SK-N-SH (cell line): Measurements from ENCODE around the gene TBRG1. TPM values are rescaled to one million over a fixed set of nuclear protein-coding genes. Genes with fewer than 3 reads are reported as not detected.

Experiments used
- CTCF ChIA-PET: fragments of 300-600, 350-600 bp; formaldehyde crosslinking; extraction: SDS; loops from one replicate; lab custom pipeline; 2021; lab: Yijun Ruan, JAX
- POLR2A ChIA-PET: fragments of 350-600 bp; sonication (Branson Sonifier 250); formaldehyde crosslinking; extraction: SDS; loops from one replicate; lab custom pipeline; 2020; ENCODE audit warnings: antibody characterized with exemption, inconsistent platforms; lab: Yijun Ruan, JAX
- DNase-seq: peaks from one replicate; pipeline ENCODE4 v3.0.0; 2012
- H2AFZ ChIP-seq: fragments of 200-600 bp; sonication (generic); 2 replicates; pipeline ENCODE4 v1.8.1; 2016; ENCODE audit warnings: antibody characterized with exemption, mild to moderate bottlenecking, low read depth
- H3F3A ChIP-seq: fragments of 200-600 bp; sonication (generic); replicated peaks from 2 replicates; pipeline ENCODE3; 2016; ENCODE audit warnings: antibody characterized with exemption, mild to moderate bottlenecking; ENCODE audit not compliant: insufficient read depth
- H3K27ac ChIP-seq, 2 experiments: fragments of 200-500 bp in 1 of 2; fragments of 200-600 bp in 1 of 2; sonication (Bioruptor generic) in 1 of 2; sonication (generic), shearing (Covaris generic) in 1 of 2; 2 replicates each; pipeline versions ENCODE4 v1.5.1 to v1.6.1; 2014 to 2016; ENCODE audit warnings: low read depth in 2 of 2, inconsistent platforms in 1 of 2, low read length in 1 of 2, mild to moderate bottlenecking in 1 of 2, mixed read lengths in 1 of 2
- H3K27me3 ChIP-seq: fragments of 200-600 bp; sonication (generic), shearing (Covaris generic); 2 replicates; pipeline ENCODE4 v1.6.1; 2016; ENCODE audit warnings: mixed run types; ENCODE audit not compliant: insufficient read depth
- H3K36me3 ChIP-seq, 2 experiments: fragments of 200-500 bp in 1 of 2; fragments of 200-600 bp in 1 of 2; sonication (Bioruptor generic) in 1 of 2; sonication (generic) in 1 of 2; replicated peaks in 1 of 2; 2 replicates each; pipeline versions ENCODE3 to v1.5.1; 2014 to 2016; ENCODE audit warnings: low read length in 1 of 2, mild to moderate bottlenecking in 1 of 2; ENCODE audit not compliant: insufficient read depth in 2 of 2, control insufficient read depth in 1 of 2
- H3K4me1 ChIP-seq, 2 experiments: fragments of 200-500 bp in 1 of 2; fragments of 200-600 bp in 1 of 2; sonication (Bioruptor generic) in 1 of 2; sonication (generic), shearing (Covaris generic) in 1 of 2; 2 replicates each; pipeline versions ENCODE4 v1.5.1 to v1.6.1; 2014 to 2016; ENCODE audit warnings: low read depth in 1 of 2, low read length in 1 of 2, mixed run types in 1 of 2; ENCODE audit not compliant: insufficient read depth in 2 of 2, control insufficient read depth in 1 of 2
- H3K4me2 ChIP-seq: fragments of 200-600 bp; sonication (generic), shearing (Covaris generic); 2 replicates; pipeline ENCODE4 v1.6.1; 2017; ENCODE audit warnings: mixed run types
- H3K4me3 ChIP-seq, 2 experiments: fragments of 200-500 bp in 1 of 2; fragments of 200-600 bp in 1 of 2; sonication (Bioruptor generic) in 1 of 2; sonication (generic), shearing (Covaris generic) in 1 of 2; 2 replicates each; pipeline versions ENCODE4 v1.5.1 to v1.8.1; 2014 to 2016; ENCODE audit warnings: low read depth in 2 of 2, inconsistent platforms in 1 of 2, low read length in 1 of 2, mild to moderate bottlenecking in 1 of 2, mixed read lengths in 1 of 2, moderate library complexity in 1 of 2
- H3K79me2 ChIP-seq: fragments of 200-600 bp; sonication (generic); 2 replicates; pipeline ENCODE4 v1.8.1; 2017; ENCODE audit warnings: mild to moderate bottlenecking; ENCODE audit not compliant: insufficient read depth
- H3K9ac ChIP-seq: fragments of 200-600 bp; sonication (generic); 2 replicates; pipeline ENCODE4 v1.6.1; 2017; ENCODE audit warnings: mixed run types
- H3K9me2 ChIP-seq: fragments of 200-600 bp; sonication (generic); 2 replicates; pipeline ENCODE4 v1.6.1; 2017; ENCODE audit warnings: mixed run types
- H3K9me3 ChIP-seq: fragments of 200-600 bp; sonication (generic); 2 replicates; pipeline ENCODE4 v1.6.1; 2017; ENCODE audit warnings: mixed run types, mild to moderate bottlenecking, moderate library complexity
- H4K20me1 ChIP-seq: fragments of 200-600 bp; sonication (generic); 2 replicates; pipeline ENCODE4 v1.6.1; 2017; ENCODE audit warnings: mild to moderate bottlenecking, mixed run types; ENCODE audit not compliant: insufficient read depth
- CHD2 ChIP-seq: fragments of 150-350 bp; IDR thresholded peaks from 2 replicates; pipeline ENCODE4 v1.6.1; 2018; ENCODE audit warnings: low read length; ENCODE audit not compliant: partially characterized antibody
- EZH2phosphoT487 ChIP-seq: fragments of 200-600 bp; sonication (generic); IDR thresholded peaks from 2 replicates; pipeline ENCODE4 v1.6.1; 2017; ENCODE audit warnings: low read depth, mixed run types, mild to moderate bottlenecking, antibody characterized with exemption, moderate library complexity, borderline replicate concordance
- FOSL2 ChIP-seq: IDR thresholded peaks from 2 replicates; pipeline ENCODE4 v1.4.0; 2012; ENCODE audit warnings: low read depth, mild to moderate bottlenecking, moderate library complexity, borderline replicate concordance
- FOXJ3 ChIP-seq: sonication (generic); formaldehyde crosslinking; IDR thresholded peaks from 2 replicates; pipeline ENCODE4 v1.5.1; 2020; ENCODE audit warnings: mild to moderate bottlenecking, missing genetic modification reagents
- FOXM1 ChIP-seq: IDR thresholded peaks from 2 replicates; pipeline ENCODE4 v1.4.0; 2012; ENCODE audit warnings: low read depth, mild to moderate bottlenecking
- GABPA ChIP-seq: IDR thresholded peaks from 2 replicates; pipeline ENCODE4 v1.4.0; 2012; ENCODE audit warnings: low read depth, mild to moderate bottlenecking
- MEF2A ChIP-seq: IDR thresholded peaks from 2 replicates; pipeline ENCODE4 v1.4.0; 2012; ENCODE audit warnings: low read depth, borderline replicate concordance
- MXI1 ChIP-seq: IDR thresholded peaks from 2 replicates; pipeline ENCODE4 v1.6.1; 2012; ENCODE audit warnings: mild to moderate bottlenecking, low read depth, low read length, improper control_type of control experiment
- NFIC ChIP-seq: IDR thresholded peaks from 2 replicates; pipeline ENCODE4 v1.4.0; 2012; ENCODE audit warnings: borderline replicate concordance
- NRF1 ChIP-seq: IDR thresholded peaks from 2 replicates; pipeline ENCODE4 v1.6.1; 2012; ENCODE audit warnings: low read depth, mild to moderate bottlenecking, low read length
- POLR2AphosphoS5 ChIP-seq: IDR thresholded peaks from 2 replicates; pipeline ENCODE4 v1.6.1; 2012; ENCODE audit warnings: low read depth, low read length
- RAD21 ChIP-seq: IDR thresholded peaks from 2 replicates; pipeline ENCODE4 v1.6.1; 2012; ENCODE audit warnings: mild to moderate bottlenecking, low read length
- SIN3A ChIP-seq: IDR thresholded peaks from 2 replicates; pipeline ENCODE4 v1.6.1; 2012; ENCODE audit warnings: low read depth, mild to moderate bottlenecking, low read length, moderate library complexity, borderline replicate concordance
- SMC3 ChIP-seq: IDR thresholded peaks from 2 replicates; pipeline ENCODE4 v1.6.1; 2012; ENCODE audit warnings: low read depth, low read length, improper control_type of control experiment
- TCF12 ChIP-seq: IDR thresholded peaks from 2 replicates; pipeline ENCODE4 v1.4.0; 2012
- TEAD4 ChIP-seq: IDR thresholded peaks from 2 replicates; pipeline ENCODE4 v1.4.0; 2012; ENCODE audit warnings: mild to moderate bottlenecking, borderline replicate concordance; ENCODE audit not compliant: insufficient read depth
- WGBS: methylation state at CpG from one replicate; pipeline ENCODE4 v1.1.6; 2017; ENCODE audit warnings: low lambda C conversion rate; 5-methylcytosine and 5-hydroxymethylcytosine counted together
- polyA plus RNA-seq, 3 experiments: library from polyadenylated mRNA; depleted of rRNA; stranded (reverse); fragments of >200 nt; gene quantifications; 2 replicates each; pipeline ENCODE4 v1.2.3, GENCODE V29; 2012
- TF ChIP-seq, protein P1 (sequence below): fragments of 150-350 bp; IDR thresholded peaks from 2 replicates; pipeline ENCODE4 v1.6.1; 2017; ENCODE audit warnings: antibody characterized with exemption, low read length, low read depth, borderline replicate concordance
- TF ChIP-seq, protein P2 (sequence below): fragments of 200-600 bp; sonication (generic); IDR thresholded peaks from 2 replicates; pipeline ENCODE4 v1.6.1; 2017; ENCODE audit warnings: antibody characterized with exemption, mild to moderate bottlenecking, moderate library complexity
- TF ChIP-seq, protein P3 (sequence below): IDR thresholded peaks from 2 replicates; pipeline ENCODE4 v1.4.0; 2012; ENCODE audit warnings: low read depth

TBRG1 gene
- polyA plus RNA-seq, 1 of the 3 experiments (the other 2 are of a cell fraction) = 22.0 TPM

DNA sequence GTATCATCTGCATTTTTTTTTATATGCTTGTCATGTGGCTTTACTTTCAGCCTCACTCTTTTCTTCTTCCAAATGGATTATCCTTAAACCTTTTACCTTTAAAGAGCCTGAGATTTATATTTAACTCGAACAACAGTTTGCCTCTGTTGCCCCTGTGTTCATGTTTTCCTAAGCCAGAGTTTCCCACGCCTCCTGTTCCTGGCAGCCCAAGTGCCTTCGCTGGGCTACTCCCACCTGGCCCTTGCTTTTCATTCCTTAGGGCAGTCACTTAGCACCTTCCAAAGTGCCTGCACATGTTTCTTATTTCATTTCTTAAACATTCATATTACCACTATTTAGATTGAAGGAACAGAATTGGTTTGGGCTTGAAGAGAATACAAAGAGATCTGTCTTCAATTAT, 13.3 kb downstream of the TBRG1 start:
- no peak overlapping the region for H2AFZ ChIP-seq
- no peaks in the 10 kb centered on the region for H4K20me1 ChIP-seq
- no peaks in the 10 kb centered on the region for H3K9me3 ChIP-seq
- H3K27ac ChIP-seq = no peak overlapping the region
- TF ChIP-seq TCF12 = no peak
- TF ChIP-seq, protein P1, sequence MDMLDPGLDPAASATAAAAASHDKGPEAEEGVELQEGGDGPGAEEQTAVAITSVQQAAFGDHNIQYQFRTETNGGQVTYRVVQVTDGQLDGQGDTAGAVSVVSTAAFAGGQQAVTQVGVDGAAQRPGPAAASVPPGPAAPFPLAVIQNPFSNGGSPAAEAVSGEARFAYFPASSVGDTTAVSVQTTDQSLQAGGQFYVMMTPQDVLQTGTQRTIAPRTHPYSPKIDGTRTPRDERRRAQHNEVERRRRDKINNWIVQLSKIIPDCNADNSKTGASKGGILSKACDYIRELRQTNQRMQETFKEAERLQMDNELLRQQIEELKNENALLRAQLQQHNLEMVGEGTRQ = no peak
- no peak for TF ChIP-seq SMC3
- no peak for TF ChIP-seq TEAD4
- TF ChIP-seq, protein P2, sequence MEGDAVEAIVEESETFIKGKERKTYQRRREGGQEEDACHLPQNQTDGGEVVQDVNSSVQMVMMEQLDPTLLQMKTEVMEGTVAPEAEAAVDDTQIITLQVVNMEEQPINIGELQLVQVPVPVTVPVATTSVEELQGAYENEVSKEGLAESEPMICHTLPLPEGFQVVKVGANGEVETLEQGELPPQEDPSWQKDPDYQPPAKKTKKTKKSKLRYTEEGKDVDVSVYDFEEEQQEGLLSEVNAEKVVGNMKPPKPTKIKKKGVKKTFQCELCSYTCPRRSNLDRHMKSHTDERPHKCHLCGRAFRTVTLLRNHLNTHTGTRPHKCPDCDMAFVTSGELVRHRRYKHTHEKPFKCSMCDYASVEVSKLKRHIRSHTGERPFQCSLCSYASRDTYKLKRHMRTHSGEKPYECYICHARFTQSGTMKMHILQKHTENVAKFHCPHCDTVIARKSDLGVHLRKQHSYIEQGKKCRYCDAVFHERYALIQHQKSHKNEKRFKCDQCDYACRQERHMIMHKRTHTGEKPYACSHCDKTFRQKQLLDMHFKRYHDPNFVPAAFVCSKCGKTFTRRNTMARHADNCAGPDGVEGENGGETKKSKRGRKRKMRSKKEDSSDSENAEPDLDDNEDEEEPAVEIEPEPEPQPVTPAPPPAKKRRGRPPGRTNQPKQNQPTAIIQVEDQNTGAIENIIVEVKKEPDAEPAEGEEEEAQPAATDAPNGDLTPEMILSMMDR = no peak
- TF ChIP-seq POLR2AphosphoS5 = no peak
- TF ChIP-seq FOXJ3 (CRISPR knock-in tag) = no peak
- TF ChIP-seq MXI1 = no peak
- TF ChIP-seq EZH2phosphoT487 = no peak
- no peak for TF ChIP-seq RAD21
- POLR2A ChIA-PET = interaction anchor here (0.8 kb wide), 1 partner anchor 230 kb away, joined by 3 read pairs; no protein-coding TSS in a partner anchor
- no peak overlapping the region for H3K4me2 ChIP-seq
- H3K9me2 ChIP-seq = no peaks in the 10 kb centered on the region
- no peak overlapping the region for H3K4me3 ChIP-seq
- CTCF ChIA-PET = interaction anchor here (1.0 kb wide), 1 partner anchor 8 kb away, joined by 5 read pairs; no protein-coding TSS in a partner anchor
- peaks cover 44 to 83% of the 10 kb centered on the region in 2 experiments for H3K36me3 ChIP-seq
- no peaks in the 10 kb centered on the region; the same call in 1 of the 2 replicates for H3K79me2 ChIP-seq
- no peak for DNase-seq
- H3K4me1 ChIP-seq = no peaks in the 10 kb centered on the region
- H3F3A ChIP-seq = no peaks in the 10 kb centered on the region
- WGBS = 92% methylated on average over 3 of the region's 3 CpGs
- no peak overlapping the region for H3K9ac ChIP-seq
- no peaks in the 10 kb centered on the region for H3K27me3 ChIP-seq

DNA sequence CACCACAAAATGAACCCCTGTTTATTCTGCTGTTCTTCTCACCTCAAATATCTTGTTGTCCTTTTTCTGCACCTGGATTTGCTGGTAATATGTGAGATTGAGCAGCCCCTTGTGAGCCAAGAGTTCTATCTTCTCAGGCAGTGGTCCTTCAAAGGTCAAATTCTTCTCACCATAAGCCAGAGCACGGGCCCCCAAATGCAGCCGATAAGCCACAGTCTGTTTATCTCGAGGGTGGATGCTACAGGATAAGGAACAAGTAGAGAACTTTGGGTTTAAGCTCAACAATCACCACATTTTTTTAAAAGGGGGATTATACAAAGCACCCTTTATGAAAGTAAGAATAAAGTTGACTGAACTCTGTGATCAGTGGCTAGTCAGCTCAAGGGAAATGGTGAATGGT, 15.8 kb downstream of the TBRG1 start:
- H3K27me3 ChIP-seq = no peaks in the 10 kb centered on the region
- TF ChIP-seq GABPA (no peak), MEF2A (no peak), FOXM1 (no peak), NFIC (no peak), NRF1 (no peak), CHD2 (no peak), FOSL2 (no peak), SIN3A (no peak)
- TF ChIP-seq, protein P3, sequence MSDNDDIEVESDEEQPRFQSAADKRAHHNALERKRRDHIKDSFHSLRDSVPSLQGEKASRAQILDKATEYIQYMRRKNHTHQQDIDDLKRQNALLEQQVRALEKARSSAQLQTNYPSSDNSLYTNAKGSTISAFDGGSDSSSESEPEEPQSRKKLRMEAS = no peak
- TF ChIP-seq, all 33 proteins: peak for 0
- H3K79me2 ChIP-seq = no peaks in the 10 kb centered on the region
- H3K4me2 ChIP-seq = no peak overlapping the region
- peaks cover 27 to 58% of the 10 kb centered on the region in 2 experiments for H3K36me3 ChIP-seq
- no peaks in the 10 kb centered on the region for H3K9me2 ChIP-seq
- POLR2A ChIA-PET = no interaction called here
- no peak overlapping the region for H3K4me3 ChIP-seq
- peaks cover 12% of the 10 kb centered on the region for H3F3A ChIP-seq
- 90% methylated on average over 3 of the region's 3 CpGs for WGBS
- H3K27ac ChIP-seq = no peak overlapping the region
- CTCF ChIA-PET = interaction anchor here (1.1 to 2.8 kb wide), 7 partner anchors 11 to 228 kb away, joined by 3 to 9 read pairs (median 4); partner anchors contain the start of gene ESAM
- no peaks in the 10 kb centered on the region for H4K20me1 ChIP-seq
- H3K9me3 ChIP-seq = no peaks in the 10 kb centered on the region
- no peak overlapping the region for H3K9ac ChIP-seq
- no peak for DNase-seq
- H2AFZ ChIP-seq = no peak overlapping the region
- H3K4me1 ChIP-seq = 0 out of 4 replicates have a peak, but pooled peaks cover 0 to 7% of the 10 kb centered on the region in 2 experiments
